ENCODE results near the gene ATF4. TPM values are rescaled to one million over a fixed set of nuclear protein-coding genes. Genes with fewer than 3 reads are reported as not detected.

Gene ATF4
- total RNA-seq, 1 donor from 2014 or later = 246 TPM

GRCh38 chr22:39478441-39478850 lies 41.9 kb upstream of the ATF4 start:
- Histone ChIP-seq H3K4me3 (no peak overlapping the region), H3K27me3 (no peaks in the 10 kb centered on the region), H3K9me3 (no peaks in the 10 kb centered on the region), H3K36me3 (no peaks in the 10 kb centered on the region), H3K27ac (no peak overlapping the region), H3K4me1 (no peaks in the 10 kb centered on the region)
- intact Hi-C loops (cut with DNase I) = no loop called here
- no peak for TF ChIP-seq POLR2A (IDR thresholded peaks at IDR 0.05)
- DNase-seq (ENCODE audit: extremely low spot score in 2 of 2) = no peak

- Histone ChIP-seq H3K36me3 (no peaks in the 10 kb centered on the region), H3K27ac (no peak overlapping the region), H3K4me1 (no peaks in the 10 kb centered on the region), H3K27me3 (no peaks in the 10 kb centered on the region), H3K4me3 (no peak overlapping the region), H3K9me3 (no peaks in the 10 kb centered on the region)
- TF ChIP-seq CTCF (IDR thresholded peaks at IDR 0.05) (no peak), POLR2A (IDR thresholded peaks at IDR 0.05) (no peak), POLR2AphosphoS5 (IDR thresholded peaks at IDR 0.05; ENCODE audit: insufficient read depth in 1 of 2, low read depth in 1 of 2) (no peak)
- no peak for DNase-seq (ENCODE audit: extremely low spot score in 2 of 2)
- intact Hi-C loops (cut with DNase I) = no loop called here
Measured at GRCh38 chr22:39479254-39479653, 41.1 kb upstream of the ATF4 start.

GRCh38 chr22:39480557-39480956 lies 39.8 kb upstream of the ATF4 start:
- no peak overlapping the region for H3K27ac ChIP-seq
- H3K27me3 ChIP-seq = no peaks in the 10 kb centered on the region
- DNase-seq (ENCODE audit: extremely low spot score in 2 of 2) = no peak
- H3K36me3 ChIP-seq = no peaks in the 10 kb centered on the region
- no peaks in the 10 kb centered on the region for H3K4me1 ChIP-seq
- no peaks in the 10 kb centered on the region for H3K9me3 ChIP-seq
- TF ChIP-seq POLR2A (IDR thresholded peaks at IDR 0.05) = no peak
- no peak for TF ChIP-seq CTCF (IDR thresholded peaks at IDR 0.05)
- no peak for TF ChIP-seq POLR2AphosphoS5 (IDR thresholded peaks at IDR 0.05; ENCODE audit: insufficient read depth in 1 of 2, low read depth in 1 of 2)
- intact Hi-C loops (cut with DNase I) = no loop called here
- H3K4me3 ChIP-seq = no peak overlapping the region

DNA sequence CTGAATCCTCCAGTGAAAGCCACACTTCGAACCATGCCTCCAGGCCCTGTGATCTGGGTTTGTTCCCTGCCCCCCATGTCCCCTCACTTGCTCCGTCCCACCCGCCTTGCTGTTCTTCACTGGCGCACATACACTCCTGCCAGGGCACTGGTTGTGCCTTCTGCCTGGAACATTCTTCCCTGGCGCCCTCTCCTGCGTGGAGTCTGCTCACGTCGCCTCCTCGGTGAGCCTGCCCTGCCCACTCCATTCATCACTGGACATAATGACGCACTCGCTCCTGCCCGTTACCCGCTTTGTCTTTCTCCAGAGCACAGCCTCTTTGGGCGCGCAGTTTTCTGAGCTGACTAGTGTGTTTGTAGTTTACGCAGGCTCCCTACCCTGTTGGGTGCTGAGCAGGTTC lies 39.3 kb upstream of the ATF4 start:
- Histone ChIP-seq H3K36me3 (no peaks in the 10 kb centered on the region), H3K4me1 (no peaks in the 10 kb centered on the region), H3K9me3 (no peaks in the 10 kb centered on the region), H3K27ac (no peak overlapping the region), H3K27me3 (no peaks in the 10 kb centered on the region), H3K4me3 (no peak overlapping the region)
- TF ChIP-seq POLR2AphosphoS5 (IDR thresholded peaks at IDR 0.05; ENCODE audit: insufficient read depth in 1 of 2, low read depth in 1 of 2) (no peak), POLR2A (IDR thresholded peaks at IDR 0.05) (no peak), CTCF (IDR thresholded peaks at IDR 0.05) (no peak)
- no peak for DNase-seq (ENCODE audit: extremely low spot score in 2 of 2)
- intact Hi-C loops (cut with DNase I) = no loop called here

- Histone ChIP-seq H3K4me1 (no peaks in the 10 kb centered on the region), H3K36me3 (no peaks in the 10 kb centered on the region), H3K27me3 (no peaks in the 10 kb centered on the region), H3K27ac (no peak overlapping the region), H3K4me3 (no peak overlapping the region), H3K9me3 (no peaks in the 10 kb centered on the region)
- TF ChIP-seq POLR2A (IDR thresholded peaks at IDR 0.05) (no peak), CTCF (IDR thresholded peaks at IDR 0.05) (no peak), POLR2AphosphoS5 (IDR thresholded peaks at IDR 0.05; ENCODE audit: insufficient read depth in 1 of 2, low read depth in 1 of 2) (no peak)
- intact Hi-C loops (cut with DNase I) = no loop called here
- no peak for DNase-seq (ENCODE audit: extremely low spot score in 2 of 2)
Measured at GRCh38 chr22:39481595-39481994, 38.8 kb upstream of the ATF4 start.

GRCh38 chr22:39482768-39483167 lies 37.6 kb upstream of the ATF4 start:
- Histone ChIP-seq H3K4me3 (no peak overlapping the region), H3K36me3 (no peaks in the 10 kb centered on the region), H3K27me3 (no peaks in the 10 kb centered on the region), H3K4me1 (no peaks in the 10 kb centered on the region), H3K9me3 (no peaks in the 10 kb centered on the region), H3K27ac (no peak overlapping the region)
- DNase-seq (ENCODE audit: extremely low spot score in 2 of 2) = no peak
- intact Hi-C loops (cut with DNase I) = no loop called here
- TF ChIP-seq POLR2A (IDR thresholded peaks at IDR 0.05) = no peak
- TF ChIP-seq CTCF (IDR thresholded peaks at IDR 0.05) = no peak
- no peak for TF ChIP-seq POLR2AphosphoS5 (IDR thresholded peaks at IDR 0.05; ENCODE audit: insufficient read depth in 1 of 2, low read depth in 1 of 2)

Data from vagina (tissue), 2 donors.